KMS-11 (cell line): ENCODE measurements around the gene DOCK11.

Experiments used
- H2AFZ ChIP-seq: fragments of 200-600 bp; sonication (generic); 2 replicates; pipeline ENCODE4 v1.6.1; 2016; ENCODE audit warnings: antibody characterized with exemption, mixed run types, low read depth
- H3K27ac ChIP-seq: fragments of 200-600 bp; sonication (generic); 2 replicates; pipeline ENCODE4 v1.6.1; 2016; ENCODE audit warnings: mild to moderate bottlenecking, mixed run types
- H3K27me3 ChIP-seq: fragments of 200-600 bp; sonication (generic); 2 replicates; pipeline ENCODE4 v1.6.1; 2017; ENCODE audit warnings: mild to moderate bottlenecking, low read depth, mixed run types, moderate library complexity; ENCODE audit not compliant: insufficient read depth
- H3K36me3 ChIP-seq: fragments of 200-600 bp; sonication (generic); 2 replicates; pipeline ENCODE4 v1.6.1; 2017; ENCODE audit warnings: mild to moderate bottlenecking, mixed run types; ENCODE audit not compliant: insufficient read depth
- H3K4me1 ChIP-seq: fragments of 200-600 bp; sonication (generic); 2 replicates; pipeline ENCODE4 v1.6.1; 2016; ENCODE audit warnings: mild to moderate bottlenecking, low read depth, mixed run types; ENCODE audit not compliant: poor library complexity, severe bottlenecking
- H3K4me2 ChIP-seq: fragments of 200-600 bp; sonication (generic); 2 replicates; pipeline ENCODE4 v1.7.0; 2016; ENCODE audit warnings: mild to moderate bottlenecking, mixed run types
- H3K4me3 ChIP-seq: fragments of 200-600 bp; sonication (generic); IDR thresholded peaks from 2 replicates; pipeline ENCODE4 v1.6.1; 2017; ENCODE audit warnings: low read depth, low read length, mixed read lengths; ENCODE audit not compliant: insufficient read depth
- H3K79me2 ChIP-seq: fragments of 200-600 bp; sonication (generic); 2 replicates; pipeline ENCODE4 v1.6.1; 2016; ENCODE audit warnings: low read depth, mixed run types; ENCODE audit not compliant: insufficient read depth
- H3K9ac ChIP-seq: fragments of 200-600 bp; sonication (generic); 2 replicates; pipeline ENCODE4 v1.6.1; 2016; ENCODE audit warnings: mild to moderate bottlenecking, mixed run types
- H4K20me1 ChIP-seq: fragments of 200-600 bp; sonication (generic); 2 replicates; pipeline ENCODE4 v1.6.1; 2016; ENCODE audit warnings: mild to moderate bottlenecking, mixed run types; ENCODE audit not compliant: insufficient read depth
- TF ChIP-seq, protein P1 (sequence below): fragments of 200-600 bp; sonication (generic); conservative IDR thresholded peaks from 2 replicates; pipeline ENCODE4 v1.6.1; 2017; ENCODE audit warnings: low read depth, mild to moderate bottlenecking, antibody characterized with exemption, low read length, moderate library complexity, mixed read lengths

Gene DOCK11

GRCh38 chrX:118545510-118545909 is 49.9 kb downstream of the DOCK11 start:
- no peaks in the 10 kb centered on the region for H3K36me3 ChIP-seq
- no peak overlapping the region for H3K9ac ChIP-seq
- no peak overlapping the region for H2AFZ ChIP-seq
- TF ChIP-seq, protein P1, sequence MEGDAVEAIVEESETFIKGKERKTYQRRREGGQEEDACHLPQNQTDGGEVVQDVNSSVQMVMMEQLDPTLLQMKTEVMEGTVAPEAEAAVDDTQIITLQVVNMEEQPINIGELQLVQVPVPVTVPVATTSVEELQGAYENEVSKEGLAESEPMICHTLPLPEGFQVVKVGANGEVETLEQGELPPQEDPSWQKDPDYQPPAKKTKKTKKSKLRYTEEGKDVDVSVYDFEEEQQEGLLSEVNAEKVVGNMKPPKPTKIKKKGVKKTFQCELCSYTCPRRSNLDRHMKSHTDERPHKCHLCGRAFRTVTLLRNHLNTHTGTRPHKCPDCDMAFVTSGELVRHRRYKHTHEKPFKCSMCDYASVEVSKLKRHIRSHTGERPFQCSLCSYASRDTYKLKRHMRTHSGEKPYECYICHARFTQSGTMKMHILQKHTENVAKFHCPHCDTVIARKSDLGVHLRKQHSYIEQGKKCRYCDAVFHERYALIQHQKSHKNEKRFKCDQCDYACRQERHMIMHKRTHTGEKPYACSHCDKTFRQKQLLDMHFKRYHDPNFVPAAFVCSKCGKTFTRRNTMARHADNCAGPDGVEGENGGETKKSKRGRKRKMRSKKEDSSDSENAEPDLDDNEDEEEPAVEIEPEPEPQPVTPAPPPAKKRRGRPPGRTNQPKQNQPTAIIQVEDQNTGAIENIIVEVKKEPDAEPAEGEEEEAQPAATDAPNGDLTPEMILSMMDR = no peak
- no peak overlapping the region for H3K4me2 ChIP-seq
- H3K79me2 ChIP-seq = no peaks in the 10 kb centered on the region
- H3K4me1 ChIP-seq = no peaks in the 10 kb centered on the region
- no peak overlapping the region for H3K27ac ChIP-seq
- H4K20me1 ChIP-seq = no peaks in the 10 kb centered on the region
- H3K4me3 ChIP-seq = no peak overlapping the region
- no peaks in the 10 kb centered on the region for H3K27me3 ChIP-seq

- Histone ChIP-seq H4K20me1 (no peaks in the 10 kb centered on the region), H3K9ac (no peak overlapping the region), H3K4me3 (no peak overlapping the region), H3K27me3 (no peaks in the 10 kb centered on the region), H3K36me3 (no peaks in the 10 kb centered on the region), H3K4me1 (no peaks in the 10 kb centered on the region), H3K79me2 (no peaks in the 10 kb centered on the region), H2AFZ (no peak overlapping the region), H3K27ac (no peak overlapping the region), H3K4me2 (no peak overlapping the region)
- TF ChIP-seq, protein P1 = no peak
Observed at GRCh38 chrX:118548841-118549240, 53.2 kb downstream of the DOCK11 start.

DNA sequence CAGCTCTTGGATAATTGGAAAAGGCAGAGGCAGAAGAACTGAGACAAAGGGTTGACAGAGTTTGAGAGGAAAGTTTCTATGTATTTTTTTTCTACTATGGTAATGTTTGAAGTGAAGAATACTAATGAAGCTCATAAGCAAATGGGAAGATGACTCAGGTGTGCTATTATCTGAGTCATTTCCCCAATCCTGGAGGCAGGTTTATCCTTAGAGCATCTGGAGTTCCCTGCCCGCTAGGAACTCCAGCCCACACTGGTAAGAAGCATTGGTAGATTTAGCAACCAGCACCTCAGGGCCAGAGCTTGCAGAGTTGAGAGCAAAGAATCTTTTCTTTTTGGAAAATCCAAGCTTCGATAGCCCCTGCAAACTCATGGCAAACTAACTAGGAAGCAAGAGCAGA is 55.2 kb downstream of the DOCK11 start:
- H3K36me3 ChIP-seq = no peaks in the 10 kb centered on the region
- H4K20me1 ChIP-seq = no peaks in the 10 kb centered on the region
- no peak overlapping the region for H3K4me3 ChIP-seq
- TF ChIP-seq, protein P1 = no peak
- no peaks in the 10 kb centered on the region for H3K4me1 ChIP-seq
- no peaks in the 10 kb centered on the region for H3K79me2 ChIP-seq
- no peak overlapping the region for H2AFZ ChIP-seq
- no peak overlapping the region for H3K4me2 ChIP-seq
- no peak overlapping the region for H3K9ac ChIP-seq
- no peak overlapping the region for H3K27ac ChIP-seq
- no peaks in the 10 kb centered on the region for H3K27me3 ChIP-seq

DNA sequence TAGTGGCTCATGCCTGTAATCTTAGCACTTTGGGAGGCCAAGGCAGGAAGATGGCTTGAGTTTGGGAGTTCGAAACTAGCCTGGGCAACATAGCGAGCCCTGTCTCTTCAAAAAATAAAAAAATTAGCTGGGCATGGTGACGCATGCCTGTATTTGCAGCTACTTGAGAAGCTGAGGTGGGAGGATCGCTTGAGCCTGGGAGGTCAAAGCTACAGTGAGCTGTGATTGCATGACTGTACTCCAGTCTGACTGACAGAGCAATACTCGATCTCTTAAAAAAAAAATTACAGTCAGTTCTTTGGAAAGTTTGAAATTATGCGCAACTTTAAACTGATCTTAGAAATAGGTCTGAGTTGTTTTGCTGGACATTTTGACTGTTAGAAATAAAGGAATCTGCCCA is 55.8 kb downstream of the DOCK11 start:
- Histone ChIP-seq H3K36me3 (no peaks in the 10 kb centered on the region), H3K4me3 (no peak overlapping the region), H3K4me1 (no peaks in the 10 kb centered on the region), H3K27ac (no peak overlapping the region), H3K27me3 (no peaks in the 10 kb centered on the region), H3K79me2 (no peaks in the 10 kb centered on the region), H2AFZ (no peak overlapping the region), H3K9ac (no peak overlapping the region), H3K4me2 (no peak overlapping the region), H4K20me1 (no peaks in the 10 kb centered on the region)
- TF ChIP-seq, protein P1 = no peak
